GM12878 (cell line): ENCODE measurements around the gene ATP13A2. TPM values are rescaled to one million over a fixed set of nuclear protein-coding genes. Genes with fewer than 3 reads are reported as not detected.

Experiments
- ATAC-seq: fragments of 200-7000 bp; cut with Tn5 transposase; 3 replicates; pipeline ENCODE4 v1.9.1; 2020; ENCODE audit warnings: mild to moderate bottlenecking, moderate library complexity
- BruUV-seq: library from RNA; stranded (reverse); fragments of 400-500 nt; replicated peaks from 2 replicates; lab custom pipeline; 2021; lab: Mats Ljungman, UMichigan
- CTCF ChIA-PET: fragments of 300-600 bp; sonication (Branson Sonifier 250); formaldehyde crosslinking; extraction: SDS; loops from one replicate; lab custom pipeline; 2021; ENCODE audit warnings: inconsistent platforms; lab: Yijun Ruan, JAX
- POLR2A ChIA-PET: fragments of 350-600 bp; formaldehyde crosslinking; extraction: SDS; loops from one replicate; lab custom pipeline; 2021; ENCODE audit warnings: inconsistent platforms; lab: Charles Lee
- RAD21 ChIA-PET: fragments of 300-600 bp; sonication (Branson Sonifier 250); formaldehyde crosslinking; loops from one replicate; lab custom pipeline; 2023; ENCODE audit warnings: antibody characterized with exemption; ENCODE audit not compliant: unreplicated experiment; lab: Charles Lee
- SMC1A ChIA-PET: fragments of 300-600 bp; sonication (Branson Sonifier 250); formaldehyde crosslinking; loops from one replicate; lab custom pipeline; 2023; ENCODE audit not compliant: unreplicated experiment, uncharacterized antibody; lab: Charles Lee
- DNase-seq: peaks from one replicate; pipeline ENCODE4 v3.0.0-alpha.2; 2011; ENCODE audit warnings: low read depth, low spot score
- FAIRE-seq: peaks from 3 replicates; lab custom pipeline; 2011; peaks lifted over from hg19 to GRCh38; lab: Jason Lieb, UNC
- H2AFZ ChIP-seq: 2 replicates; pipeline ENCODE4 v1.6.0; 2011; ENCODE audit warnings: low read depth, low read length, control low read depth; ENCODE audit not compliant: control insufficient read depth
- H3K27ac ChIP-seq: 2 replicates; pipeline ENCODE4 v1.5.1; 2011; ENCODE audit warnings: control low read depth; ENCODE audit not compliant: control insufficient read depth, insufficient read depth
- H3K27me3 ChIP-seq, 2 experiments: replicated peaks in 1 of 2; 2 replicates each; pipeline versions ENCODE4 v1.6.0 to v1.6.1; 2011; ENCODE audit warnings: low read length in 1 of 2; ENCODE audit not compliant: control insufficient read depth in 2 of 2, insufficient read depth in 2 of 2
- H3K36me3 ChIP-seq, 2 experiments: 2 replicates each; pipeline ENCODE4 v1.5.1; 2011; ENCODE audit warnings: low read length in 1 of 2; ENCODE audit not compliant: control insufficient read depth in 2 of 2, insufficient read depth in 2 of 2
- H3K4me1 ChIP-seq: 2 replicates; pipeline ENCODE4 v1.6.1; 2011; ENCODE audit warnings: mild to moderate bottlenecking, low read length, moderate library complexity, mixed read lengths; ENCODE audit not compliant: control insufficient read depth, insufficient read depth
- H3K4me2 ChIP-seq: 2 replicates; pipeline ENCODE4 v1.6.0; 2011; ENCODE audit warnings: control low read depth; ENCODE audit not compliant: control insufficient read depth, insufficient read depth
- H3K4me3 ChIP-seq: fragments of 200-600 bp; sonication (generic); 2 replicates; pipeline ENCODE4 v1.5.1; 2016
- H3K79me2 ChIP-seq: 2 replicates; pipeline ENCODE4 v1.6.0; 2011; ENCODE audit warnings: low read length; ENCODE audit not compliant: control insufficient read depth, insufficient read depth
- H3K9ac ChIP-seq: 2 replicates; pipeline ENCODE4 v1.8.0; 2011; ENCODE audit warnings: low read length, control low read depth, mixed read lengths; ENCODE audit not compliant: control insufficient read depth, insufficient read depth
- H3K9me3 ChIP-seq: replicated peaks from 3 replicates; pipeline ENCODE4 v1.5.1; 2011; ENCODE audit warnings: mild to moderate bottlenecking, low read length; ENCODE audit not compliant: control insufficient read depth, insufficient read depth
- H4K20me1 ChIP-seq: 2 replicates; pipeline ENCODE4 v1.6.0; 2011; ENCODE audit not compliant: control insufficient read depth, insufficient read depth
- ASH2L ChIP-seq: fragments of 300-600, 200-600 bp; sonication (generic); IDR thresholded peaks from 2 replicates; pipeline ENCODE4 v1.6.1; 2017; ENCODE audit warnings: low read depth, mild to moderate bottlenecking, borderline replicate concordance
- ATF3 ChIP-seq: IDR thresholded peaks from 2 replicates; pipeline ENCODE4 v1.6.1; 2011; ENCODE audit warnings: low read depth, mild to moderate bottlenecking, low read length, moderate library complexity, borderline replicate concordance; ENCODE audit errors: extremely low read depth
- CHD4 ChIP-seq: fragments of 200-600 bp; sonication (generic); IDR thresholded peaks from 2 replicates; pipeline ENCODE4 v1.6.1; 2016; ENCODE audit warnings: mild to moderate bottlenecking
- CREB1 ChIP-seq: IDR thresholded peaks from 2 replicates; pipeline ENCODE4 v1.6.1; 2012; ENCODE audit warnings: low read depth, mild to moderate bottlenecking, inconsistent platforms
- E2F8 ChIP-seq: fragments of 450-650 bp; IDR thresholded peaks from 2 replicates; pipeline ENCODE4 v1.6.1; 2018; ENCODE audit warnings: mild to moderate bottlenecking, low read depth, moderate library complexity; ENCODE audit not compliant: partially characterized antibody
- HDGF ChIP-seq: fragments of 450-650 bp; IDR thresholded peaks from 2 replicates; pipeline ENCODE4 v1.6.1; 2016; ENCODE audit warnings: antibody characterized with exemption
- MEF2B ChIP-seq: fragments of 450-650 bp; IDR thresholded peaks from 2 replicates; pipeline ENCODE4 v1.6.1; 2018; ENCODE audit warnings: mild to moderate bottlenecking, moderate library complexity; ENCODE audit not compliant: partially characterized antibody, poor library complexity, severe bottlenecking
- NBN ChIP-seq: fragments of 450-650 bp; IDR thresholded peaks from 2 replicates; pipeline ENCODE4 v1.6.1; 2016
- NFYA ChIP-seq: IDR thresholded peaks from 2 replicates; pipeline ENCODE4 v1.6.1; 2011; ENCODE audit warnings: low read depth, mild to moderate bottlenecking, low read length, improper control_type of control experiment, borderline replicate concordance
- SUZ12 ChIP-seq: fragments of 200-600 bp; sonication (generic); IDR thresholded peaks from one replicate; pipeline ENCODE4 v1.6.1; 2018; ENCODE audit warnings: antibody characterized with exemption, mild to moderate bottlenecking; ENCODE audit not compliant: unreplicated experiment
- TAF1 ChIP-seq: IDR thresholded peaks from 2 replicates; pipeline ENCODE4 v1.6.1; 2011; ENCODE audit warnings: mild to moderate bottlenecking, low read depth, low read length, borderline replicate concordance
- ZBTB11 ChIP-seq: fragments of 450-650 bp; formaldehyde crosslinking; IDR thresholded peaks from 2 replicates; pipeline ENCODE4 v1.5.0; 2022; ENCODE audit warnings: mild to moderate bottlenecking, missing genetic modification characterization
- ZNF207 ChIP-seq: fragments of 450-650 bp; IDR thresholded peaks from 2 replicates; pipeline ENCODE4 v1.6.1; 2014; ENCODE audit warnings: antibody characterized with exemption, mild to moderate bottlenecking, borderline replicate concordance
- WGBS: methylation state at CpG from one replicate; pipeline ENCODE4 v1.1.6; 2016; ENCODE audit warnings: low lambda C conversion rate; ENCODE audit not compliant: insufficient replicate concordance, insufficient coverage; ENCODE audit errors: missing lambda C conversion rate; 5-methylcytosine and 5-hydroxymethylcytosine counted together
- in situ Hi-C: fragments of 300-500 bp; cut with MboI; formaldehyde crosslinking; loops from 9 replicates; pipeline ENCODE4 v1.14.3; 2018; ENCODE audit warnings: mixed read lengths
- intact Hi-C: fragments of 100-400 bp; cut with micrococcal nuclease; formaldehyde crosslinking; loops from one replicate; pipeline ENCODE4 v1.14.2; 2022; ENCODE audit not compliant: unreplicated experiment
- polyA plus RNA-seq, 11 experiments: library from polyadenylated mRNA; depleted of rRNA in 4 of 11; unstranded in 6 of 11; stranded (reverse) in 5 of 11; fragments of >200 nt; fragmentation: Nextera tagmentation in 4 of 11; fragmentation: Illumina TruSeq in 1 of 11; extraction: Ambion mirVana in 4 of 11; extraction: Trizol in 1 of 11; gene quantifications; 1 replicate in 1 of 11; 2 replicates in 10 of 11; pipeline versions ENCODE4 v1.2.1 to v1.2.3, GENCODE V29; 2011 to 2016; ENCODE audit warnings: inconsistent platforms in 2 of 11, missing spikeins in 2 of 11, low read depth in 1 of 11
- total RNA-seq, 4 experiments: library from RNA; depleted of rRNA in 3 of 4; stranded (reverse); fragments of >200 nt in 3 of 4; fragmentation: Illumina TruSeq in 1 of 4; extraction: Trizol in 1 of 4; gene quantifications; 2 replicates each; pipeline versions ENCODE4 v1.2.1 to v1.2.3, GENCODE V29; 2013 to 2021
- TF ChIP-seq, protein P1 (sequence below): fragments of 450-650 bp; IDR thresholded peaks from 2 replicates; pipeline ENCODE4 v1.6.1; 2017; ENCODE audit warnings: antibody characterized with exemption, mild to moderate bottlenecking, moderate library complexity

The ATP13A2 gene
- total and polyA plus RNA-seq, 10 of the 15 experiments (the other 5 are each of a cell fraction or from before 2014, with no cell fraction given): 0.24 to 30.5 (median 8.0) TPM

GRCh38 chr1:16976966-16977365 is 34.8 kb downstream of the ATP13A2 start (continued):
- TF ChIP-seq, protein P1, sequence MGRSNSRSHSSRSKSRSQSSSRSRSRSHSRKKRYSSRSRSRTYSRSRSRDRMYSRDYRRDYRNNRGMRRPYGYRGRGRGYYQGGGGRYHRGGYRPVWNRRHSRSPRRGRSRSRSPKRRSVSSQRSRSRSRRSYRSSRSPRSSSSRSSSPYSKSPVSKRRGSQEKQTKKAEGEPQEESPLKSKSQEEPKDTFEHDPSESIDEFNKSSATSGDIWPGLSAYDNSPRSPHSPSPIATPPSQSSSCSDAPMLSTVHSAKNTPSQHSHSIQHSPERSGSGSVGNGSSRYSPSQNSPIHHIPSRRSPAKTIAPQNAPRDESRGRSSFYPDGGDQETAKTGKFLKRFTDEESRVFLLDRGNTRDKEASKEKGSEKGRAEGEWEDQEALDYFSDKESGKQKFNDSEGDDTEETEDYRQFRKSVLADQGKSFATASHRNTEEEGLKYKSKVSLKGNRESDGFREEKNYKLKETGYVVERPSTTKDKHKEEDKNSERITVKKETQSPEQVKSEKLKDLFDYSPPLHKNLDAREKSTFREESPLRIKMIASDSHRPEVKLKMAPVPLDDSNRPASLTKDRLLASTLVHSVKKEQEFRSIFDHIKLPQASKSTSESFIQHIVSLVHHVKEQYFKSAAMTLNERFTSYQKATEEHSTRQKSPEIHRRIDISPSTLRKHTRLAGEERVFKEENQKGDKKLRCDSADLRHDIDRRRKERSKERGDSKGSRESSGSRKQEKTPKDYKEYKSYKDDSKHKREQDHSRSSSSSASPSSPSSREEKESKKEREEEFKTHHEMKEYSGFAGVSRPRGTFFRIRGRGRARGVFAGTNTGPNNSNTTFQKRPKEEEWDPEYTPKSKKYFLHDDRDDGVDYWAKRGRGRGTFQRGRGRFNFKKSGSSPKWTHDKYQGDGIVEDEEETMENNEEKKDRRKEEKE: no peak
- TF ChIP-seq NFYA (no peak), HDGF (no peak)

DNA sequence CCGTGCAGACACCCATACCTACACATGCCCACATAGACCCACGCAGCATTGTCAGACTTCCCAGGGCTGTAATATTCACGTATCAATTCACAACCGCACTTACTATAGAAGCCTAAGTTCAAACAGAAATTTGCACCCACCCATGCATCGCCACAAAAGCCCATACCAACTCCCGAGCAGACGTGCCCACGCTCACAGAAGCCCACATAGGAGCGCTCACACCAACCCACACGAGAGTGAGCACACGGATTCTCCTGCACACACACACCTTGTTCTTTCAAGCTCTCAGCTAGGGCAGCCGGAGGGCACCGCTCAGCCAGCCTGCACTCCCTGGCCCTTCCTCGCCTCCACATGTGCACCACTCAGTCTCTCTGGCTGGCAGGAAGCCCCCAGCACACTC is 35.9 kb downstream of the ATP13A2 start:
- CTCF ChIA-PET: no interaction called here
- POLR2A ChIA-PET: no interaction called here
- SMC1A ChIA-PET: no interaction called here
- TF ChIP-seq TAF1 (no peak), CREB1 (no peak), SUZ12 (no peak), ASH2L (no peak), CHD4 (no peak), NBN (no peak), ATF3 (no peak), E2F8 (no peak), ZBTB11 (CRISPR knock-in tag) (no peak), ZNF207 (no peak), MEF2B (no peak)

More for the DNA sequence above, 35.9 kb downstream of the ATP13A2 start:
- RAD21 ChIA-PET: no interaction called here
- H3K36me3 ChIP-seq: no peaks in the 10 kb centered on the region
- no peak overlapping the region for H3K4me3 ChIP-seq
- ATAC-seq (no peak), FAIRE-seq (no peak), DNase-seq (no peak)
- H2AFZ ChIP-seq: no peak overlapping the region
- H3K9me3 ChIP-seq: no peaks in the 10 kb centered on the region
- 41% methylated on average over 14 of the region's 14 CpGs for WGBS
- no peak overlapping the region for H3K9ac ChIP-seq
- no peaks in the 10 kb centered on the region for H4K20me1 ChIP-seq
- H3K79me2 ChIP-seq: no peaks in the 10 kb centered on the region
- no peak overlapping the region for H3K4me2 ChIP-seq
- peaks cover 4 to 8% of the 10 kb centered on the region in 2 experiments; a peak in 3 of 4 replicates for H3K27me3 ChIP-seq
- no peak overlapping the region for H3K27ac ChIP-seq
- no TSS peak for BruUV-seq
- H3K4me1 ChIP-seq: no peaks in the 10 kb centered on the region
- in situ Hi-C loops (no loop called here), intact Hi-C loops (no loop called here)
